SKM-1 treated with dmso at 0.1 percent for 144 hours (cell line): Measurements from ENCODE around the gene IQCE.
A peak's percentile ranks its signal among the peaks of the same experiment; 100 is the strongest.
"Not testable (repeated sequence)": the region's sequence is repeated elsewhere in the genome, so short reads cannot be mapped to it uniquely, and the experiment has no call there.

Experiments
- DNase-seq: peaks from one replicate; lab custom pipeline; 2025; ENCODE audit not compliant: unreplicated experiment; lab: John Stamatoyannopoulos, UW

IQCE gene

GRCh38 chr7:2598154-2598823, 39.5 kb downstream of the IQCE start:
- DNase-seq: no peak

GRCh38 chr7:2601065-2601464, 42.3 kb downstream of the IQCE start:
- DNase-seq: no peak

GRCh38 chr7:2601907-2602306, 43.1 kb downstream of the IQCE start:
- no peak for DNase-seq

GRCh38 chr7:2602406-2603043, 43.7 kb downstream of the IQCE start:
- no peak for DNase-seq

- DNase-seq: no peak
Observed at GRCh38 chr7:2603044-2603965, 44.5 kb downstream of the IQCE start.

- DNase-seq: no peak
Observed at GRCh38 chr7:2604608-2605174, 45.9 kb downstream of the IQCE start.

- no peak for DNase-seq
Observed at GRCh38 chr7:2605608-2606538, 47.1 kb downstream of the IQCE start.

- DNase-seq: no peak
Observed at GRCh38 chr7:2606539-2606936, 47.8 kb downstream of the IQCE start.

- no peak for DNase-seq
Observed at GRCh38 chr7:2607122-2607922, 48.5 kb downstream of the IQCE start.

- no peak for DNase-seq
Observed at GRCh38 chr7:2607923-2608904, 49.4 kb downstream of the IQCE start.

- peak; percentile 69 for DNase-seq
Observed at GRCh38 chr7:2608921-2609411, 50.2 kb downstream of the IQCE start.

- DNase-seq: not testable (repeated sequence)
Observed at GRCh38 chr7:2609646-2610045, 50.9 kb downstream of the IQCE start.

- no peak for DNase-seq
Observed at GRCh38 chr7:2610466-2610865, 51.7 kb downstream of the IQCE start.

GRCh38 chr7:2610898-2611297, 52.1 kb downstream of the IQCE start:
- DNase-seq: no peak

- no peak for DNase-seq
Observed at GRCh38 chr7:2611401-2611800, 52.6 kb downstream of the IQCE start.

- no peak for DNase-seq
Observed at GRCh38 chr7:2611922-2612321, 53.1 kb downstream of the IQCE start.

- no peak for DNase-seq
Observed at GRCh38 chr7:2612445-2613097, 53.8 kb downstream of the IQCE start.
